Ovary (tissue), 9 donors: ENCODE results near the gene PLP2. TPM values are rescaled to one million over a fixed set of nuclear protein-coding genes. Genes with fewer than 3 reads are reported as not detected.

Experiments
- DNase-seq, 5 donors: peaks; one replicate each; pipeline ENCODE4 v3.0.0-alpha.2; 2019 to 2020
- H3K27ac ChIP-seq, 2 donors: fragments of 200-600 bp; one replicate each; pipeline versions ENCODE4 v1.5.1 to v1.8.0; 2019 to 2022
- H3K27me3 ChIP-seq: fragments of 200-600 bp; one replicate; pipeline ENCODE4 v1.8.0; 2022
- H3K36me3 ChIP-seq: fragments of 200-600 bp; sonication (generic); one replicate; pipeline ENCODE4 v1.5.1; 2019
- H3K4me1 ChIP-seq: one replicate; pipeline ENCODE4 v1.8.1; 2013; ENCODE audit warnings: mild to moderate bottlenecking, moderate library complexity; ENCODE audit not compliant: insufficient read depth
- H3K4me3 ChIP-seq: fragments of 200-600 bp; sonication (generic); one replicate; pipeline ENCODE4 v1.5.1; 2017
- H3K9me3 ChIP-seq, 2 donors: fragments of 200-600 bp in 1 of 2; sonication (generic) in 1 of 2; one replicate each; pipeline versions ENCODE4 v1.5.1 to v1.8.1; 2013 to 2019; ENCODE audit warnings: mild to moderate bottlenecking in 1 of 2, moderate library complexity in 1 of 2
- EP300 ChIP-seq: sonication (generic); formaldehyde crosslinking; IDR thresholded peaks from one replicate; pipeline ENCODE4 v1.6.1; 2017; ENCODE audit warnings: antibody characterized with exemption
- POLR2A ChIP-seq: fragments of 450-650 bp; IDR thresholded peaks from one replicate; pipeline ENCODE4 v1.6.1; 2017; ENCODE audit warnings: antibody characterized with exemption, mild to moderate bottlenecking, moderate library complexity
- WGBS, 3 donors: extraction: QIAGEN DNeasy Blood & Tissue Kit in 1 of 3; methylation state at CpG; one replicate each; pipeline versions ENCODE4 v1.1.5 to v1.1.7; 2013 to 2017; 5-methylcytosine and 5-hydroxymethylcytosine counted together
- intact Hi-C, 4 donors: fragments of 100-400 bp; cut with DNase I; formaldehyde crosslinking; loops; one replicate each; pipeline versions ENCODE4 v1.11.0 to v1.15.1; 2022 to 2023
- polyA plus RNA-seq, 2 donors: library from polyadenylated mRNA; stranded (reverse); fragments of 200-250 nt in 1 of 2; fragments of 350-450 nt in 1 of 2; fragmentation: Illumina TruSeq in 1 of 2; extraction: RNeasy Lipid Tissue Mini Kit (QIAGEN cat#74804) in 1 of 2; gene quantifications; one replicate each; pipeline ENCODE4 v1.2.3, GENCODE V29; 2013 to 2014
- total RNA-seq, 7 donors: library from RNA; depleted of rRNA in 2 of 7; stranded (reverse); fragments of >200 nt in 2 of 7; fragmentation: NEBNext Ultra II Directional in 3 of 7; extraction: Animal tissue kit (Norgen Biotek cat#: 25700) in 3 of 7; gene quantifications; one replicate each; pipeline versions ENCODE4 v1.1.0 to v1.2.4, GENCODE V29; 2016 to 2023
- TF ChIP-seq, protein P1 (sequence below), 3 donors: fragments of 450-650 bp in 2 of 3; fragments of 200-600 bp in 1 of 3; IDR thresholded peaks; one replicate each; pipeline versions ENCODE4 v1.5.1 to v1.8.0; 2016 to 2022; ENCODE audit warnings: antibody characterized with exemption in 3 of 3, mild to moderate bottlenecking in 1 of 3
- donor health status: DM: no; HTN: no; CAD: no; lungs with moderate emphysema.
- donor health status: DM: no; HTN: no; CAD: no.
- donor health status: Bipolar disorder and iron deficiency.
- donor health status: DM: yes; HTN: yes; CAD: no.
- donor health status: DM: no; HTN: no; CAD: no.
- donor health status: DM: yes; HTN: yes; CAD: no.

Gene PLP2
- total and polyA plus RNA-seq, 9 donors, result 16.3 to 244 (median 105) TPM

DNA sequence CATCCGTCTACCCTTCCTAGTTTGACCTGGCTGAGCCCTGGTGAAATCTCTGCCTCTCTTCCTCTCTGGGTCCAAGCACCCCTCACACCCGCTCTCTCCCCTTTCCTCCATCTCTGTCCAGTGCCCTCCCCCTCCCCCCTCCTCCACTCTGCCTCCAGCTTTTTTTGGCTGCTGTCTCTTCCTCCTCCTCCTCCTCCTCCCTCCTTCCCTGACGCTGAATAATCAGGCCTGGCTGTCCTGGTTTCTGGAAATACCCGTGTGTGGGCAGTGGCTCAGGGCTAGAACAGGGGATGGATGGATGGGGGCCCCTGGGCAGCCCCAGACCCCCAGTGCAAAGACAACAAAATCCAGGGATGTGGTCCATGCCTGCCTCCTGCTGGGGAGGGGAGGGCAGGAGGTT lies 33.0 kb downstream of the PLP2 start:
- no peaks in the 10 kb centered on the region for H3K36me3 ChIP-seq
- TF ChIP-seq, protein P1, sequence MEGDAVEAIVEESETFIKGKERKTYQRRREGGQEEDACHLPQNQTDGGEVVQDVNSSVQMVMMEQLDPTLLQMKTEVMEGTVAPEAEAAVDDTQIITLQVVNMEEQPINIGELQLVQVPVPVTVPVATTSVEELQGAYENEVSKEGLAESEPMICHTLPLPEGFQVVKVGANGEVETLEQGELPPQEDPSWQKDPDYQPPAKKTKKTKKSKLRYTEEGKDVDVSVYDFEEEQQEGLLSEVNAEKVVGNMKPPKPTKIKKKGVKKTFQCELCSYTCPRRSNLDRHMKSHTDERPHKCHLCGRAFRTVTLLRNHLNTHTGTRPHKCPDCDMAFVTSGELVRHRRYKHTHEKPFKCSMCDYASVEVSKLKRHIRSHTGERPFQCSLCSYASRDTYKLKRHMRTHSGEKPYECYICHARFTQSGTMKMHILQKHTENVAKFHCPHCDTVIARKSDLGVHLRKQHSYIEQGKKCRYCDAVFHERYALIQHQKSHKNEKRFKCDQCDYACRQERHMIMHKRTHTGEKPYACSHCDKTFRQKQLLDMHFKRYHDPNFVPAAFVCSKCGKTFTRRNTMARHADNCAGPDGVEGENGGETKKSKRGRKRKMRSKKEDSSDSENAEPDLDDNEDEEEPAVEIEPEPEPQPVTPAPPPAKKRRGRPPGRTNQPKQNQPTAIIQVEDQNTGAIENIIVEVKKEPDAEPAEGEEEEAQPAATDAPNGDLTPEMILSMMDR (IDR thresholded peaks at IDR 0.05), result no peak
- TF ChIP-seq EP300 (no peak), POLR2A (no peak)
- DNase-seq, result no peak
- intact Hi-C loops, result no loop called here
- H3K27ac ChIP-seq, result no peak overlapping the region
- H3K9me3 ChIP-seq, result no peaks in the 10 kb centered on the region
- WGBS, 3 donors, result 37 to 44% (median 37%) methylated on average over 4 of the region's 4 CpGs
- no peaks in the 10 kb centered on the region for H3K4me1 ChIP-seq
- no peak overlapping the region for H3K4me3 ChIP-seq
- no peaks in the 10 kb centered on the region for H3K27me3 ChIP-seq

DNA sequence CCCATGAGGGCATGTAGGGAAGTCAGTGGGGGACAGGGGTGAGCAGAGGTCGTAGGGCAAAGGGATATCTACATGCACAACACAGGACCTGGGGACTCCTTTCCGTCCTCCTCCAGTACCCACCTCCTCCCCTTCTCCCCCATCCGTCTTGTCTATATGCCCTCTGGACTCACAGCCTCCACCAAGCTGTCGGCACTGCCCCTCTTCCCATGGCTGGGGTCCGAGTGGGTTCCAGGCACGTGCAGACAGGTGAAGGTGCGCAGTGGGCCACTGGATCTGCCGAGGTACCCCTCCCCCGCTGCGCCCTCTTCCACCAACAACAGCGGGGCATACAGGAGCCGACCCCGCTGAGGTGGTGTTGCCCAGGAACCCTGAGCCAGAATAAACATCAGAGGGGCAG lies 33.7 kb downstream of the PLP2 start:
- Histone ChIP-seq H3K9me3 (no peaks in the 10 kb centered on the region), H3K36me3 (no peaks in the 10 kb centered on the region), H3K4me1 (no peaks in the 10 kb centered on the region), H3K27ac (no peak overlapping the region), H3K4me3 (no peak overlapping the region), H3K27me3 (no peaks in the 10 kb centered on the region)
- TF ChIP-seq, protein P1 (IDR thresholded peaks at IDR 0.05), result no peak
- TF ChIP-seq POLR2A, result no peak
- TF ChIP-seq EP300, result no peak
- intact Hi-C loops, result no loop called here
- WGBS, 3 donors, result 72 to 80% (median 76%) methylated on average over 13 of the region's 13 CpGs
- DNase-seq, result no peak

DNA sequence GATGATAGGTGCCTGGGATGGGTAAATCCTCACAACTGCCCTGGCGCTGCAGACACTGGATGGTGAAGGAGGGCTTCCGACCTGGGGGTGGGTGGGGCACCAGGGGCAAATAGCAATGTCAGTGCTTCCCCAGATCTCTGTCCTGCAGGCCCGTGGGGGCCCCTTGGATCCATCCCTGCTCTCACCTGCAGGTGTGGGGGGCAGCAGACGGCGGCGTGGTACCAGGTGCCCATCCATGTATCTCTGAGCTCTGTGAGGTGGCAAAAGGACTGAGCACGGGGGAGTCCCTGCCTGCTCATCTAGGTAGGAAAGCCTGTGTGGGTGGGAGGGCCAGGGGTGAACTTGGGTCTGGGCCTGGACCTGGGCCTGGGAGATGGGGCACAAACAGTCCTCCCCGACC lies 34.8 kb downstream of the PLP2 start:
- intact Hi-C loops, result no loop called here
- Histone ChIP-seq H3K9me3 (no peaks in the 10 kb centered on the region), H3K4me1 (no peaks in the 10 kb centered on the region), H3K27me3 (no peaks in the 10 kb centered on the region), H3K27ac (no peak overlapping the region), H3K4me3 (no peak overlapping the region), H3K36me3 (no peaks in the 10 kb centered on the region)
- TF ChIP-seq POLR2A, result no peak
- TF ChIP-seq, protein P1 (IDR thresholded peaks at IDR 0.05), result no peak
- no peak for TF ChIP-seq EP300
- no peak for DNase-seq
- 73 to 82% (median 78%) methylated on average over 8 of the region's 8 CpGs for WGBS, 3 donors

DNA sequence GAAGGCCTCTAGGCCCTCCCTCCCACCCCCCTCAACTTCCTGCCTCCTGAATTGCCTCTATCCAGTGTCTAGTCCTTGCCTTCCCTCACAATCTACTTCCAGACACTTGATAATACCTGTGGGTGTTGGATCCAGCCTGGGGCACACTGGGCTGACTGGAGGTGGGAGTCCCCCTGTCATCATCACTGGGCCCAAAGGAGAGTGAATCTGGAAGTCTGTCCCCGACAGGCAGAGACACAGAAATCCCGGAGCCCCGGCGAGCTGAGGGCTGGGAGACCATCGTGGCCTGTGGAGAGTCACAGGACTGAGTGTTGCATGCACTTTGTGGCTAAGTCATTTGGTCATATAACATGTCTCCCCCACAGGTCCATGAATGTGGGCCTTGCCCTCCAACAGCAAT lies 36.7 kb downstream of the PLP2 start:
- DNase-seq, result no peak
- Histone ChIP-seq H3K4me1 (no peaks in the 10 kb centered on the region), H3K36me3 (no peaks in the 10 kb centered on the region), H3K27ac (no peak overlapping the region), H3K27me3 (no peaks in the 10 kb centered on the region), H3K4me3 (no peak overlapping the region), H3K9me3 (no peaks in the 10 kb centered on the region)
- TF ChIP-seq EP300 (no peak), POLR2A (no peak)
- TF ChIP-seq, protein P1 (IDR thresholded peaks at IDR 0.05), result no peak
- intact Hi-C loops, result no loop called here
- 84 to 95% (median 87%) methylated on average over 5 of the region's 5 CpGs for WGBS, 3 donors
